Hepatic stellate cell (primary cell): Measurements from ENCODE around the gene PON2.
"Not testable (repeated sequence)": the region's sequence is repeated elsewhere in the genome, so short reads cannot be mapped to it uniquely, and the experiment has no call there.

ENCODE experiments used
- DNase-seq: peaks from one replicate; pipeline ENCODE4 v3.0.0; 2011; ENCODE audit warnings: low spot score

Gene PON2

DNA sequence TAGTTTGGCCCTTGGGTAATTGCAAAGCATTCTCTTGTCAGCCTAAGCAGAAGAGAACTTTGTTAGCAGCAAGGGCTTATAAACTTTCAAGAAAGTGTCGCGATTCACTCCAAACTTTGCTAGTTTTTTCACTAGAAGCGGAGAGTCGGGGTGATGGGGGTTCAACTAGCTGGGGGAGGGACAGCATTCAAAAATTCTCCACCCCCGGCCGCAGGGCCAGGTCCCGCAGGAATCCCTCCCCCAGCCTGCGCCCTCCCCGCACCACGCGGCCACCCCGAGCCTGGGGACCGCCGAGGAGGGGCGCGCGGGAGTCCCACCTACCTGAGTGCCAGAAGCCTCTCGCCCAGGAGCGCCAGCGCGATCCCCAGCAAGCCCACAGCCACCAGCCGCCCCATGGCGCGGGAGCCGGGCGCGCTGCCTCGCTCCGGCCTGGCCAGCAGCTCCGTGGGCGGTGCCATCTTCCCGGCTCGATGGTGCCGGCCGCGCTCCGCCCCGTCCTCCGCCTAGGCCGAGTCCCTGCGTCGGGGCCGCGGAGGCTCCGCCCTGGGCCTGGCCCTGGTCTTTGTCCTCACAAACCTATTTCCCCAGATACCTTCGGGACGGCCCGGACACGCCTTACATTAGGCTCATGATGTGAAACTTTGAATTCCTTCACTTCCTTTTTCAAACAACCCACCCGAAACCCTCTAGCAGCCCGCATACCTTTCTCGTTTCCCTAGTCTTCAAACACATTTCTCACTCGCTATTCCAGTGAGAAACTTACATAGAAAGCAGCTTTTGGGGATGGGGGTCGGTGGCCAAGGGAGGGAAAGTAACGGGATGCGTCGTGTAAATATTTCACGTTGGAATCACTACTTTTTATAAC lies at the start of gene PON2:
Gene PON2, minus strand, starts transcription at position 472 of the 865 bp plus-strand sequence. Its CDS starts 77 bp downstream, at position 395.
- DNase-seq = peak; percentile 75

DNA sequence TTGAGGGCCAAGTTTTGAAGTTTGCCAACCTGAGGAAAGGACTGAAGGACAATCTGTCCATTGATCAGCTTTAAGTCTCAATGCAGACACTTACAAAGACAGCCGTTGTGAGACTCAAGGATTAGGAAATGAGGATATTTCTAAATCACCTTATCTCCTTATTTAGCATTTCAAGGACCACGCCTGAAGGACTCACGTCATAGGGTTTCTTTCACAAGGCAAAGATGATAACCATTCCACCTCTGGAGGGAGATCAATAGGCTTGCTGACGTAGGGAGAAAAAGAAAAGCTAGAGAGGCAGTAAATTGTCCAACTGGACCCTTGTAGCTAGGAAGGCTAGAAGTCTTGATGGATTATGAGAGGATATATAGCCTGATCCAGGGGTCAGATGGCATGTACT lies 47.6 kb upstream of the PON2 start:
- no peak for DNase-seq

- no peak for DNase-seq
Observed at GRCh38 chr7:95481271-95482165, 46.7 kb upstream of the PON2 start.

GRCh38 chr7:95479992-95480624 lies 45.3 kb upstream of the PON2 start:
- DNase-seq = no peak

DNA sequence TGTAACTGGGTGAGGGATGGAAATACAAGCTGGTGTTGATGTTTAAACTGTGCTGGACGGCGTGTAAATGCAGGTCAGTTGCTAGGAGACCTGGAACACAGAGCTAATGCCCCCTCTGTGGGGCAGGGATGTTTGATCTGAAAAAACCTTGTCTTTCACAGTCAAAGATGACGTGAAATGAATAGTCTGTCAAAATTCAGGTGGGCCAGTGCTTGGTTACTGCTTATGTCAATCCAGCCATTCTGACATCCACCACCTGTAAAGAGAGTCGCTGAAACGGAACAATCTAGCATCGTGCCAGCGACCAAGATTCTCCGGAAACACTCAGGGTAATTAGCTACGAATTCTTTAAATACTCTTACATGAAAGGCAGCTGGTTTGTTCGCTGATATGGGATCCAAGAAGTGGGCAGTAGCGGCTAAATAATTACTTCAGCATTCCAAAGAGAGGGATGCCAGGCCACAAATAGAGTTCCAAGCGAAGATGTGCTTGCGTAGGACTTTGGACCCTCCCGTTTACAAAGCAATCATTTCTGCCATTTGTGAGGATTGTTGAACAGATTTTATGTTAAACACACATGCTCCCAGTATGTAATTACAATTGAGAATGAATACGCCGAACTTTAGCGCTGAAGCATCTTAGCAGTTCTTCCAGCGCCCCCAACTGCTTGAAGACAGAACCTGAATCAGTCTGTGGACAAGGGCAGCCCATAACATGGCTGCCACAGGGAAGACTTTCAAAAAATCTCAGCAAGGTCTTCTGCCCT lies 43.6 kb upstream of the PON2 start:
- no peak for DNase-seq

- DNase-seq = peak; percentile 31
Observed at GRCh38 chr7:95476904-95477594, 42.2 kb upstream of the PON2 start.

GRCh38 chr7:95476072-95476847 lies 41.4 kb upstream of the PON2 start:
- DNase-seq = no peak

GRCh38 chr7:95473276-95473985 lies 38.6 kb upstream of the PON2 start:
- no peak for DNase-seq

- DNase-seq = no peak
Observed at GRCh38 chr7:95472581-95473161, 37.8 kb upstream of the PON2 start.

- no peak for DNase-seq
Observed at GRCh38 chr7:95471071-95471470, 36.2 kb upstream of the PON2 start.

DNA sequence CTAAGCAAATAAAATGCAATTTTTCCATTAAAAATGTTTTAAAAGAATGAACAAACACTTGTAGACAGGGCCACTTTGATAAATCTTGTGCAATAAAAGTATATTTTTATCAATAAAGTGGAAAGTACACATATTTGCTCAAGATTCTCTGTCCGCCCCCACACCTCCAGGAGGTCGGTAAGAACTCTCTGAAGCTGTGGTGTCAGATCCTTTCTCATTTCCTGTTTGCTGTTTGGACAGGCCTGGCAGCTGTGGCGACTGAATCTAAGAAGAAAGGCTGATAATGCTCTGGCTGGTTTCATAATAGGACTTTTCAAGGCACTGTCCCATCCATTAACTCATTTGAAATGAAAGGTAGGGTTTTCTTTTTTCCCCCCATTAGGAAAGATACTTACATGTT lies 35.6 kb upstream of the PON2 start:
- no peak for DNase-seq

- DNase-seq = no peak
Observed at GRCh38 chr7:95469848-95470247, 35.0 kb upstream of the PON2 start.

GRCh38 chr7:95469187-95469586 lies 34.4 kb upstream of the PON2 start:
- DNase-seq = no peak

GRCh38 chr7:95467912-95468607 lies 33.2 kb upstream of the PON2 start:
- DNase-seq = no peak

GRCh38 chr7:95460653-95461052 lies 25.8 kb upstream of the PON2 start:
- not testable (repeated sequence) for DNase-seq

DNA sequence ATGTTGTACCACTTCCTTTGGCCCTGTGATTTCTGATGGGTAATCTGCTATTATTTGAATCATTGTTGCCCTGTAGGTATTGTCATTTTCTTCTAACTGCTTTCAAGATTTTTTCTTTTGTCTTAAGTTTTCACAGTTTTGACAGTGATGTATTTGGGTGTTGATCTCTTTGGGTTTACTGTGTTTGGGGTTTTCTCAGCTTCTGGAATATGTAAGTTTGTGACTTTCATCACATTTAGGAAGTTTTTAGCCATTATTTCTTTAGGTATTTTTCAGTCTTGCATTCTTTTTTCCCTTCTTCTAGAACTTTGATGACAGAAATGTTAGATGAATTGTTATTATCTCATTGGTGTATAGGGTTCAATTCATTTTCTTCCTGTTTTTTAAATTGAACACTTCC lies 23.1 kb upstream of the PON2 start:
- DNase-seq = no peak

DNA sequence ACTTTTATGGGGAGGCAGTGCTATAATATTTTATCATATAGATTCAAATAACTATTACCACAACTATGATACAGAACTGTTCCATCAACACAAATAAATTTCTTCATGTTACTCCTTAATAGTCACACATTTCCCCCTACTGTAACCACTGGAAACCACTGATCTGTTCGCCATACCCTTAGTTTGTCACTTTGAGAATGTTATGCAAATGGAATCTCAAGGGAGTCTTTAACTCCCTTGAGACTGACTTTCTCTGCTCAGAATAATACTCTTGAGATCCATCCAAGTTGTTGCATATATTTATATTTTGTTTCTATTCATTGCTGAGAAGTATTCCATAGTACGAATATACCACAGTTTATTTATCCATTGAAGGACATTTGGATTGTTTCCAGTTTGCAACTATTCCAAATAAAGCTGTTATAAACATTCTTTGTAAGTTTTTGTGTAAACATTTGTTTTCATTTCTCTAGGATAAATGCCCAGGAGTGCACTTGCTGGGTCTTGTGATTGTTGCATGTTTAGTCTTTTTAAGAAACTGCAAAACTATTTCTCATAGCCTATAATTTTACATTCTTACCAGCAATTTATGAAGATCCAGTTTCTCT lies 19.7 kb upstream of the PON2 start:
- no peak for DNase-seq

DNA sequence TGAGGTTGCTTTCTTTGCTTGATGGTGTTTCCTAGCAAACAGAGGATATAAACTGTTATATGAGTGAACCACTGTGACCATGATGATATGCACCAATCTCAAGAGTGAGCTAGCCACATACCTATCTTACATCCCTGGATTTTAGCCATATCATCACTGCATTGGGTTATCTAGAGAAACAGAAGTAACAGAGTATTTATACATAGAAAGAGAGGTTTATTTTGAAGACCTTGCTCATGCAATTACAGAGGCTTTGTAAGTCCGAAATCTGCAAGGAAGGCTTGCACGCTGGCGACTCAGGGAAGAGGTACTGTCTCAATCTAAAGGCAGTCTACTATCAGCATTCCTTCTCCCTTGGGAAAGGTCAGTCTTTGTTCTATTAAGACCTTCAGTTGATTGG lies 11.8 kb upstream of the PON2 start:
- DNase-seq = no peak
